SJSA1 (cell line): Measurements from ENCODE around the gene MSH5. TPM values are rescaled to one million over a fixed set of nuclear protein-coding genes. Genes with fewer than 3 reads are reported as not detected.
A peak's percentile ranks its signal among the peaks of the same experiment; 100 is the strongest.

Source experiments
- DNase-seq, 2 experiments: peaks; one replicate each; pipeline ENCODE4 v3.0.0-alpha.2; 2015 to 2020; ENCODE audit warnings: low spot score in 2 of 2, low read depth in 1 of 2
- H3K27ac ChIP-seq: fragments of 250-450 bp; sonication (Bioruptor Pico); 2 replicates; pipeline ENCODE4 v1.5.1; 2020; ENCODE audit warnings: mild to moderate bottlenecking, moderate library complexity
- H3K27me3 ChIP-seq: fragments of 250-450 bp; sonication (Bioruptor Pico); replicated peaks from 2 replicates; pipeline ENCODE4 v1.5.1; 2020; ENCODE audit warnings: mild to moderate bottlenecking, moderate library complexity
- H3K36me3 ChIP-seq: fragments of 250-450 bp; sonication (Bioruptor Pico); 2 replicates; pipeline ENCODE4 v1.5.1; 2020; ENCODE audit warnings: mild to moderate bottlenecking
- H3K4me1 ChIP-seq: fragments of 250-450 bp; sonication (Bioruptor Pico); replicated peaks from 2 replicates; pipeline ENCODE4 v1.6.1; 2021; ENCODE audit warnings: mild to moderate bottlenecking
- H3K4me3 ChIP-seq: fragments of 250-450 bp; sonication (Bioruptor Pico); 2 replicates; pipeline ENCODE4 v1.5.1; 2020; ENCODE audit warnings: mild to moderate bottlenecking
- H3K9me3 ChIP-seq: fragments of 250-450 bp; sonication (Bioruptor Pico); replicated peaks from 2 replicates; pipeline ENCODE4 v1.5.1; 2020; ENCODE audit warnings: mild to moderate bottlenecking
- total RNA-seq: library from RNA; depleted of rRNA; stranded (reverse); fragments of >200 nt; shearing (Covaris generic); gene quantifications from 2 replicates; pipeline ENCODE4 v1.2.3, GENCODE V29; 2014; rRNA removed

The MSH5 gene
- total RNA-seq, result 3.9 and 16.7 TPM in 2 replicates

DNA sequence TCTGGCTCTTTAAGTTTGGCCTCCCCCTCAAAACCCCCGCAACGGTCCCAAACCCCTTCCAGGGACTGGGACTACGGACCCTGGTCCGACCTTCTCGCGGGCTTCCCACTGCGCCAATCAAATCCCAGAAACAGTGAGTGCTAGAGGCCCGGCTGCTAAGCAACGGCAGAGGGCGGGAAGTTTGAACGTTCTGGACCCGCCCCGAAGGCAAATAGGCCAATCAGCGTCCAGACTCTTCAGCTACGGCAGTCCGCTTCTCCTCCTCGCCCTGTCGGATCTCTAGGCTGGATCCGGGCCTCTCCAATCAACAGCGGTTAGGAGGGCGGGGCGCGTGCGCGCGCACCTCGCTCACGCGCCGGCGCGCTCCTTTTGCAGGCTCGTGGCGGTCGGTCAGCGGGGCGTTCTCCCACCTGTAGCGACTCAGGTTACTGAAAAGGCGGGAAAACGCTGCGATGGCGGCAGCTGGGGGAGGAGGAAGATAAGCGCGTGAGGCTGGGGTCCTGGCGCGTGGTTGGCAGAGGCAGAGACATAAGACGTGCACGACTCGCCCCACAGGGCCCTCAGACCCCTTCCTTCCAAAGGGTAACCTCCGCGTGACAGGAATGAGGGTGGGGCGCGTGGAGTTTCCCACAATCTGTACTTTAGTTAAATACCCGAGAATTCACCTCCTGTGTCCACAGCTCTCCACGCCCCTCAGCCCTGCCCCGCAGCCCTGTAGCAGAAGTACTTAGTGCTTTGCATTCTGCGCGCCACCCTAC lies at the start of gene MSH5:
Gene MSH5, plus strand, starts transcription at position 367 of the 758 bp plus-strand sequence. CDS start 462 bp downstream, outside the sequence.
- Histone ChIP-seq H3K36me3 (peaks cover 45% of the 10 kb centered on the region), H3K27me3 (no peaks in the 10 kb centered on the region), H3K27ac (peak within 1 kb of the TSS; percentile 94), H3K9me3 (no peaks in the 10 kb centered on the region), H3K4me3 (peak within 1 kb of the TSS; percentile 57), H3K4me1 (peaks cover 36% of the 10 kb centered on the region)
- DNase-seq, result peak; percentile 98 to 99

- no peaks in the 10 kb centered on the region for H3K27me3 ChIP-seq
- no peaks in the 10 kb centered on the region for H3K4me1 ChIP-seq
- no peak overlapping the region for H3K27ac ChIP-seq
- H3K9me3 ChIP-seq, result no peaks in the 10 kb centered on the region
- H3K36me3 ChIP-seq, result peaks cover 74% of the 10 kb centered on the region
- H3K4me3 ChIP-seq, result no peak overlapping the region
- no peak for DNase-seq
These were observed 49.4 kb upstream of the MSH5 start for GRCh38 chr6:31690231-31691077.

DNA sequence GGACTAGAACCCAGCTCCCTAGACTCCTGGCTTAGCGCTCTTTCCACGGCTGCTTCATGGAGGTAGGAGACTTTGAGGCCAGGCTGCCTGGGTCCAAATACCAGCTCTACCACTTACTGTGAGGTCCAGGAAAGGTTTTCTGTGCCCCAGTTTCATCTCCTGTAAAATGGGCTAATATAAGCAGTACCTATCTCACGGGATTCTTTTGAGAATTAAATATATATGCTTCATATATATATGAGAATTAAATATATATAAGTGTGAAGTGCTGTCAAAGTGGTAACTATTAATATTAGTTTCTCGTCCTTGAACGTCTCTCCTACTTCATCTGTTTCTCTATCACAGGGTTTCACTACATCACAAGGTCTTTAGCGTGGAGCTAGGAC lies 48.7 kb upstream of the MSH5 start:
- H3K9me3 ChIP-seq, result no peaks in the 10 kb centered on the region
- no peak for DNase-seq
- H3K4me3 ChIP-seq, result no peak overlapping the region
- peaks cover 78% of the 10 kb centered on the region for H3K36me3 ChIP-seq
- no peaks in the 10 kb centered on the region for H3K4me1 ChIP-seq
- H3K27me3 ChIP-seq, result no peaks in the 10 kb centered on the region
- no peak overlapping the region for H3K27ac ChIP-seq

DNA sequence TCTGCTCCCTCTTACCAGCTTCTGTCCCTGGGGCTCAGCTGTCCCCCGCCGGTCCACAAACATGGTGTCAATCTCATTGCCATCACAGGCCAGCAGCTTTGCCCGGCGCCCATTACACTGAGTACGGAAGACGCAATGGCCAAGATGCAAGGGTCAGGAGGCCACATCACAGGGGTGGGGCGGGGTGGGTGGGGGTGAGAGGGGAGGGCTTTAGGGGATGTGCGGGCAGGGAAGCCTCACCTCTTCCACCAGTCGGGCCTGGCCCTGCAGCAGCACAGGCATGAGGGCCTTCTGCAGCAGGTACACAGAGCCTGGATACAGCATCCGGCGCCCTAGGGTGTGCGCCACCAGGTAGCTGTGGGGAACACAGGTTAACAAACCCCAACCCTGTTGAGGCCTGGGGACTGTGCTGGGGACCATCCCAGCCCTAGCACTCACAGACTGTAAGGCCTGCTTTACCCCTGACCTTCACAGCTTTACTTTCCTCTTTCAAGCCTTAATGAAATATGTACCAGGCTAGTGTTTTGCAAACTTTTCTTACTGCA lies 48.2 kb upstream of the MSH5 start:
- no peak for DNase-seq
- no peaks in the 10 kb centered on the region for H3K9me3 ChIP-seq
- H3K27ac ChIP-seq, result no peak overlapping the region
- no peak overlapping the region for H3K4me3 ChIP-seq
- H3K27me3 ChIP-seq, result no peaks in the 10 kb centered on the region
- H3K36me3 ChIP-seq, result peaks cover 75% of the 10 kb centered on the region
- no peaks in the 10 kb centered on the region for H3K4me1 ChIP-seq

DNA sequence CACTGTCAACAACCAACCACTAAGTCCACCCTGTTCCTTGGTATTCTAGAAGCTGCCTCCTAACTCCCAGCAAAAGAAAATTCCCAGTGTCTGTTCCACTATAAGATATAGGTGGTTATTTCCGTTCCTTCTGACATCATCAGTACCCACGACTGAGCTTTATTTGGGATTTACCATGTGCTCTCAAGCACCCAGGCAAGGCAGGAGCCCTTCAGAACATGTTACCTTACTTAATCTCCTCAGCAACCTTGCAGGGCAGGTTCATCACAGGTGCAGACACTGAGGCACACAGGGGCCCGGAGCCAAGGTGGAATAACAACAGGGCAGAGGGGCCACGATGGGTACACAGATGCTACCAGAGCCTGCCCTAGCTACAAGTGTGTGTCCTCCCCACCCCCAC lies 47.5 kb upstream of the MSH5 start:
- Histone ChIP-seq H3K4me1 (no peaks in the 10 kb centered on the region), H3K27me3 (no peaks in the 10 kb centered on the region), H3K27ac (no peak overlapping the region), H3K36me3 (peaks cover 75% of the 10 kb centered on the region), H3K9me3 (no peaks in the 10 kb centered on the region), H3K4me3 (no peak overlapping the region)
- no peak for DNase-seq

GRCh38 chr6:31692886-31693285 lies 46.9 kb upstream of the MSH5 start:
- H3K36me3 ChIP-seq, result peaks cover 77% of the 10 kb centered on the region
- no peak overlapping the region for H3K27ac ChIP-seq
- no peak overlapping the region for H3K4me3 ChIP-seq
- no peak for DNase-seq
- no peaks in the 10 kb centered on the region for H3K4me1 ChIP-seq
- no peaks in the 10 kb centered on the region for H3K27me3 ChIP-seq
- no peaks in the 10 kb centered on the region for H3K9me3 ChIP-seq

GRCh38 chr6:31693535-31693934 lies 46.3 kb upstream of the MSH5 start:
- H3K4me3 ChIP-seq, result no peak overlapping the region
- no peaks in the 10 kb centered on the region for H3K4me1 ChIP-seq
- H3K27me3 ChIP-seq, result no peaks in the 10 kb centered on the region
- H3K9me3 ChIP-seq, result no peaks in the 10 kb centered on the region
- peaks cover 71% of the 10 kb centered on the region for H3K36me3 ChIP-seq
- H3K27ac ChIP-seq, result no peak overlapping the region
- DNase-seq, result no peak

DNA sequence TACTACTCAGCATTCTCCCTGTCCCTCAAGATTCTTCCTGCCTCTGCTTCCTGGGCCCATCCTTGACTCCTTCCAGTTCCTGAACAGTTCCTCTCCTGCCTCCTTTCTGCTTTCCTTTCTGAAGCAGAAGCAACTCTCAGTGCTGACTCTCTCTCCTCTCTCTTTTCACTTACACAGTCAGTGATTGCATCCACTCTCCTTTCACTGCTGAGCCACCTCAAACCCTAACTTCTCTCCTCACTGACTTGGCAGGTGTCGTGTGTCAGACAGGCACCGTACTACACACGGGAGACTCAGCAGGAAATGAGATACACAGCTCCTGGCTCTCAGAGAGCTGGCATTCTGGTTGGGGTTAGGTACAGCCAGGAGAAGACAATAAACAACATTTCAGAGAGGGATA lies 42.2 kb upstream of the MSH5 start:
- H3K4me3 ChIP-seq, result no peak overlapping the region
- no peak for DNase-seq
- H3K9me3 ChIP-seq, result no peaks in the 10 kb centered on the region
- H3K27ac ChIP-seq, result no peak overlapping the region
- peaks cover 6% of the 10 kb centered on the region for H3K4me1 ChIP-seq
- no peaks in the 10 kb centered on the region for H3K27me3 ChIP-seq
- H3K36me3 ChIP-seq, result peaks cover 57% of the 10 kb centered on the region

GRCh38 chr6:31700740-31701401 lies 38.9 kb upstream of the MSH5 start:
- Histone ChIP-seq H3K27ac (no peak overlapping the region), H3K36me3 (peaks cover 27% of the 10 kb centered on the region), H3K4me1 (peaks cover 21% of the 10 kb centered on the region), H3K9me3 (no peaks in the 10 kb centered on the region), H3K4me3 (no peak overlapping the region), H3K27me3 (no peaks in the 10 kb centered on the region)
- DNase-seq, result no peak

- H3K27me3 ChIP-seq, result no peaks in the 10 kb centered on the region
- H3K9me3 ChIP-seq, result no peaks in the 10 kb centered on the region
These were observed 38.0 kb upstream of the MSH5 start for GRCh38 chr6:31701666-31702404.

GRCh38 chr6:31702405-31702818 lies 37.4 kb upstream of the MSH5 start:
- Histone ChIP-seq H3K4me3 (peak overlapping the region; percentile 65), H3K27me3 (no peaks in the 10 kb centered on the region), H3K9me3 (no peaks in the 10 kb centered on the region), H3K36me3 (peaks cover 19% of the 10 kb centered on the region), H3K27ac (peak overlapping the region; percentile 84), H3K4me1 (peaks cover 21% of the 10 kb centered on the region)
- DNase-seq, result no peak

More at GRCh38 chr6:31701666-31702404, 38.0 kb upstream of the MSH5 start:
- H3K4me1 ChIP-seq, result peaks cover 21% of the 10 kb centered on the region
- H3K4me3 ChIP-seq, result peak overlapping the region; percentile 65
- DNase-seq, result no peak
- H3K36me3 ChIP-seq, result peaks cover 25% of the 10 kb centered on the region
- peak overlapping the region; percentile 84; the same call in 1 of the 2 replicates for H3K27ac ChIP-seq

- DNase-seq, result peak; percentile 95 to 99
- H3K27ac ChIP-seq, result peak within 1 kb of the TSS; percentile 84
- peaks cover 14% of the 10 kb centered on the region for H3K36me3 ChIP-seq
- no peaks in the 10 kb centered on the region for H3K27me3 ChIP-seq
- H3K4me3 ChIP-seq, result peak within 1 kb of the TSS; percentile 65
- H3K4me1 ChIP-seq, result peaks cover 21% of the 10 kb centered on the region
- H3K9me3 ChIP-seq, result no peaks in the 10 kb centered on the region
These were observed 36.7 kb upstream of the MSH5 start, which contains the start of gene ABHD16A for GRCh38 chr6:31702819-31703716. Gene ABHD16A, minus strand, starts transcription at chr6:31703324. Its CDS starts 43 bp downstream, at chr6:31703281.
